ENCODE data around the gene KIF1B. TPM values are rescaled to one million over a fixed set of nuclear protein-coding genes. Genes with fewer than 3 reads are reported as not detected.

Gene KIF1B
- total and polyA plus RNA-seq, 9 of the 15 experiments (the other 6 are each of a cell fraction or from before 2014, with no cell fraction given) = 2.8 to 19.8 (median 11.9) TPM

DNA sequence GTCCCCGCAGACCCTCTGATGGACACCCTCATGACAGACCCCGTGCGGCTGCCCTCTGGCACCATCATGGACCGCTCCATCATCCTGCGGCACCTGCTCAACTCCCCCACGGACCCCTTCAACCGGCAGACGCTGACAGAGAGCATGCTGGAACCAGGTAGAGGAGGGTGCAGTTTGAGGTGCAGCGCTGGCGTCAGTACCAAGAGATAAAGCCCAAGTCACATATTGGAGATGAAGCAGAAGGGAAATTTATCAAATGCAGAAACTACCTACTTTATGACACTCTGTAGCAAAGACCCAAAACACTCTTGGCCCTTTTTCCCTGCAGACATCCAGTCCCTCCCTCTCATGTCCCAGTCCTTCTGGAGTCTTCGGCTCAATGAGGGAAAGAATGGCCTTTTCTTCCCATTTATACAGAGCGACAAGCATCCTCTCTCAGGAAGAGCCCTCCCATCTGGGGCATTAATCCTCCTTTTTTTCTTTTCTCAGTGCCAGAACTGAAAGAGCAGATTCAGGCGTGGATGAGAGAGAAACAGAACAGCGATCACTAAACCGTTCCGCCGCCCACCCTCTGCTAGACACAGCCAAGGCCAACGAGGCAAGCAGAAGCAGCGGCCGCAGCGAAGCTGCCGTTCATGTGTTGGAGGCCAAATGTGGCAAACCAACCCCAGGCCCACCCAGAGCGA, 30.8 kb upstream of the KIF1B start:
- H3K9ac ChIP-seq (ENCODE audit: insufficient read depth in 1 of 2, low read depth in 2 of 2, low read length in 2 of 2) = peak overlapping the region in 1 of 2 experiments; percentile 61; a peak in 1 of 4 replicates
- ChIA-PET POLR2A (no interaction called here), CTCF (ENCODE audit: low intra/inter-chr PET ratio) (no interaction called here)
- ATAC-seq = no peak
- H3K9me1 ChIP-seq (ENCODE audit: control insufficient read depth, insufficient read depth, low read length) = no peaks in the 10 kb centered on the region
- BruUV-seq (replicated peaks) = no TSS peak
- no peak for FAIRE-seq
- TF ChIP-seq SMAD1 (IDR thresholded peaks at IDR 0.05; ENCODE audit: low read depth, low read length, partially characterized antibody) = no peak
- no peak for TF ChIP-seq ZNF507 (tag; conservative IDR thresholded peaks at IDR 0.05)
- TF ChIP-seq, protein P1, sequence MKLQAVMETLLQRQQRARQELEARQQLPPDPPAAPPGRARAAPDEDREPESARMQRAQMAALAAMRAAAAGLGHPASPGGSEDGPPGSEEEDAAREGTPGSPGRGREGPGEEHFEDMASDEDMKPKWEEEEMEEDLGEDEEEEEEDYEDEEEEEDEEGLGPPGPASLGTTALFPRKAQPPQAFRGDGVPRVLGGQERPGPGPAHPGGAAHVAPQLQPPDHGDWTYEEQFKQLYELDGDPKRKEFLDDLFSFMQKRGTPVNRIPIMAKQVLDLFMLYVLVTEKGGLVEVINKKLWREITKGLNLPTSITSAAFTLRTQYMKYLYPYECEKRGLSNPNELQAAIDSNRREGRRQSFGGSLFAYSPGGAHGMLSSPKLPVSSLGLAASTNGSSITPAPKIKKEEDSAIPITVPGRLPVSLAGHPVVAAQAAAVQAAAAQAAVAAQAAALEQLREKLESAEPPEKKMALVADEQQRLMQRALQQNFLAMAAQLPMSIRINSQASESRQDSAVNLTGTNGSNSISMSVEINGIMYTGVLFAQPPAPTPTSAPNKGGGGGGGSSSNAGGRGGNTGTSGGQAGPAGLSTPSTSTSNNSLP (IDR thresholded peaks at IDR 0.05; ENCODE audit: borderline replicate concordance, low read depth, low read length) = no peak
- TF ChIP-seq NELFE (IDR thresholded peaks at IDR 0.05; ENCODE audit: insufficient read depth, insufficient read length) = no peak
- no peak for TF ChIP-seq NFE2L1 (tag; IDR thresholded peaks at IDR 0.05; ENCODE audit: borderline replicate concordance, low read depth)
- no peak for TF ChIP-seq THRAP3 (IDR thresholded peaks at IDR 0.05; ENCODE audit: borderline replicate concordance)
- TF ChIP-seq ZNF274 (IDR thresholded peaks at IDR 0.05; ENCODE audit: borderline replicate concordance, low read depth, low read length) = no peak
- TF ChIP-seq IRF2 (CRISPR knock-in tag; IDR thresholded peaks at IDR 0.05) = no peak
- TF ChIP-seq ZC3H11A (IDR thresholded peaks at IDR 0.05; ENCODE audit: low read depth, low read length) = no peak
- TF ChIP-seq DACH1 (IDR thresholded peaks at IDR 0.05; ENCODE audit: partially characterized antibody) = no peak
- TF ChIP-seq ZFP1 (CRISPR knock-in tag; IDR thresholded peaks at IDR 0.05) = no peak
- TF ChIP-seq, protein P2, sequence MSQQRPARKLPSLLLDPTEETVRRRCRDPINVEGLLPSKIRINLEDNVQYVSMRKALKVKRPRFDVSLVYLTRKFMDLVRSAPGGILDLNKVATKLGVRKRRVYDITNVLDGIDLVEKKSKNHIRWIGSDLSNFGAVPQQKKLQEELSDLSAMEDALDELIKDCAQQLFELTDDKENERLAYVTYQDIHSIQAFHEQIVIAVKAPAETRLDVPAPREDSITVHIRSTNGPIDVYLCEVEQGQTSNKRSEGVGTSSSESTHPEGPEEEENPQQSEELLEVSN (IDR thresholded peaks at IDR 0.05; ENCODE audit: borderline replicate concordance in 1 of 2, extremely low read depth in 1 of 2, insufficient read depth in 1 of 2, insufficient read length in 1 of 2, low read depth in 1 of 2, low read length in 1 of 2, poor library complexity in 1 of 2, severe bottlenecking in 1 of 2) = no peak
- TF ChIP-seq PBX2 (CRISPR knock-in tag; IDR thresholded peaks at IDR 0.05; ENCODE audit: low read depth) = no peak
- no peak for TF ChIP-seq PBX2 (tag; conservative IDR thresholded peaks at IDR 0.05; ENCODE audit: low read depth)
- DNase-seq (ENCODE audit: extremely low read depth in 1 of 4, low spot score in 3 of 4) = no peak
- no peaks in the 10 kb centered on the region for H3K4me1 ChIP-seq (replicated peaks in 1 of 2; ENCODE audit: control insufficient read depth in 2 of 2, insufficient read depth in 2 of 2, low read length in 2 of 2)
- no peaks in the 10 kb centered on the region for H3K79me2 ChIP-seq (ENCODE audit: control insufficient read depth, insufficient read depth, low read length)
- in situ Hi-C loops (cut with MboI) (no loop called here), intact Hi-C loops (cut with micrococcal nuclease) (no loop called here)
- H4K20me1 ChIP-seq (replicated peaks; ENCODE audit: control insufficient read depth, insufficient read depth, low read length) = no peaks in the 10 kb centered on the region
- no peak overlapping the region for H3K4me2 ChIP-seq (ENCODE audit: insufficient read depth, low read length)
- H3K27ac ChIP-seq (ENCODE audit: extremely low read depth, low read depth, low read length) = no peak overlapping the region
- no peaks in the 10 kb centered on the region for H3K27me3 ChIP-seq (ENCODE audit: control insufficient read depth in 2 of 2, insufficient read depth in 2 of 2, low read length in 2 of 2)
- no peaks in the 10 kb centered on the region for H3K9me3 ChIP-seq (replicated peaks; ENCODE audit: control insufficient read depth, insufficient read depth, low read depth, low read length)
- H2AFZ ChIP-seq (ENCODE audit: low read depth, low read length) = no peak overlapping the region
- H3K36me3 ChIP-seq (ENCODE audit: control insufficient read depth, insufficient read depth, low read length) = peaks cover 37% of the 10 kb centered on the region
- H3K4me3 ChIP-seq = no peak overlapping the region
- WGBS (ENCODE audit: insufficient coverage, low coverage, missing lambda C conversion rate) = 91% methylated on average over 23 of the region's 23 CpGs
